ENCODE measurements around the gene STK11.

The STK11 gene

GRCh38 chr19:1205114-1206099, at the start of gene STK11:
Gene STK11 (plus strand): TSS chr19:1205778. CDS start chr19:1206914, 1,136 bp downstream.
- peak; percentile 97 for TF ChIP-seq ZBTB7A (IDR thresholded peaks at IDR 0.05; ENCODE audit: low read depth)
- peak; percentile 59 for TF ChIP-seq FOXM1 (IDR thresholded peaks at IDR 0.05; ENCODE audit: borderline replicate concordance, low read depth)
- TF ChIP-seq TAF1 (IDR thresholded peaks at IDR 0.05; ENCODE audit: low read depth), result peak; percentile 88
- TF ChIP-seq CREB1 (IDR thresholded peaks at IDR 0.05; ENCODE audit: low read depth), result no peak
- TF ChIP-seq TCF12 (IDR thresholded peaks at IDR 0.05; ENCODE audit: low read depth), result no peak; the same call in 1 of the 2 replicates
- TF ChIP-seq TEAD4 (IDR thresholded peaks at IDR 0.05), result 0 out of 2 replicates have a peak, but pooled peaks have one; percentile 6
- TF ChIP-seq YY1 (IDR thresholded peaks at IDR 0.05; ENCODE audit: low read depth), result peak; percentile 96
- no peak for TF ChIP-seq NFIC (IDR thresholded peaks at IDR 0.05)
- TF ChIP-seq EGR1 (IDR thresholded peaks at IDR 0.05), result no peak
- peak; percentile 72 for TF ChIP-seq MAX (IDR thresholded peaks at IDR 0.05)

GRCh38 chr19:1156305-1156801, 49.2 kb upstream of the STK11 start:
- TF ChIP-seq USF1 (IDR thresholded peaks at IDR 0.05), result no peak
- no peak for TF ChIP-seq ZBTB7A (IDR thresholded peaks at IDR 0.05; ENCODE audit: low read depth)
- TF ChIP-seq CEBPB (IDR thresholded peaks at IDR 0.05), result no peak
- TF ChIP-seq MAX (IDR thresholded peaks at IDR 0.05), result no peak
- TF ChIP-seq CREB1 (IDR thresholded peaks at IDR 0.05; ENCODE audit: low read depth), result no peak
- no peak for TF ChIP-seq TCF12 (IDR thresholded peaks at IDR 0.05; ENCODE audit: low read depth)
- no peak for TF ChIP-seq RAD21 (IDR thresholded peaks at IDR 0.05; ENCODE audit: low read depth)
- TF ChIP-seq FOXM1 (IDR thresholded peaks at IDR 0.05; ENCODE audit: borderline replicate concordance, low read depth), result no peak
- TF ChIP-seq EGR1 (IDR thresholded peaks at IDR 0.05), result no peak
- TF ChIP-seq TAF1 (IDR thresholded peaks at IDR 0.05; ENCODE audit: low read depth), result no peak
- no peak for TF ChIP-seq TEAD4 (IDR thresholded peaks at IDR 0.05)

- TF ChIP-seq ZBTB7A (IDR thresholded peaks at IDR 0.05; ENCODE audit: low read depth) (peak; percentile 21; the same call in 1 of the 2 replicates), RAD21 (IDR thresholded peaks at IDR 0.05; ENCODE audit: low read depth) (no peak)
These were observed 48.6 kb upstream of the STK11 start for GRCh38 chr19:1156830-1157615.

GRCh38 chr19:1157931-1158884, 47.4 kb upstream of the STK11 start:
- TF ChIP-seq EGR1 (IDR thresholded peaks at IDR 0.05) (no peak), TEAD4 (IDR thresholded peaks at IDR 0.05) (no peak), FOXM1 (IDR thresholded peaks at IDR 0.05; ENCODE audit: borderline replicate concordance, low read depth) (no peak), MAX (IDR thresholded peaks at IDR 0.05) (no peak), CREB1 (IDR thresholded peaks at IDR 0.05; ENCODE audit: low read depth) (no peak), NFIC (IDR thresholded peaks at IDR 0.05) (no peak), CEBPB (IDR thresholded peaks at IDR 0.05) (no peak), REST (IDR thresholded peaks at IDR 0.05; ENCODE audit: low read depth) (no peak), USF1 (IDR thresholded peaks at IDR 0.05) (no peak), RAD21 (IDR thresholded peaks at IDR 0.05; ENCODE audit: low read depth) (no peak), TCF12 (IDR thresholded peaks at IDR 0.05; ENCODE audit: low read depth) (no peak), TAF1 (IDR thresholded peaks at IDR 0.05; ENCODE audit: low read depth) (no peak), ZBTB7A (IDR thresholded peaks at IDR 0.05; ENCODE audit: low read depth) (no peak), EP300 (IDR thresholded peaks at IDR 0.05; ENCODE audit: borderline replicate concordance) (no peak), YY1 (IDR thresholded peaks at IDR 0.05; ENCODE audit: low read depth) (no peak)

- no peak for TF ChIP-seq ZBTB7A (IDR thresholded peaks at IDR 0.05; ENCODE audit: low read depth)
- TF ChIP-seq REST (IDR thresholded peaks at IDR 0.05; ENCODE audit: low read depth), result no peak
- TF ChIP-seq USF1 (IDR thresholded peaks at IDR 0.05), result no peak
- no peak for TF ChIP-seq TEAD4 (IDR thresholded peaks at IDR 0.05)
- no peak for TF ChIP-seq EP300 (IDR thresholded peaks at IDR 0.05; ENCODE audit: borderline replicate concordance)
- TF ChIP-seq TCF12 (IDR thresholded peaks at IDR 0.05; ENCODE audit: low read depth), result no peak
- TF ChIP-seq CREB1 (IDR thresholded peaks at IDR 0.05; ENCODE audit: low read depth), result no peak
- no peak for TF ChIP-seq MAX (IDR thresholded peaks at IDR 0.05)
- TF ChIP-seq FOXM1 (IDR thresholded peaks at IDR 0.05; ENCODE audit: borderline replicate concordance, low read depth), result no peak
- no peak for TF ChIP-seq EGR1 (IDR thresholded peaks at IDR 0.05)
- no peak for TF ChIP-seq YY1 (IDR thresholded peaks at IDR 0.05; ENCODE audit: low read depth)
- no peak for TF ChIP-seq NFIC (IDR thresholded peaks at IDR 0.05)
- no peak for TF ChIP-seq RAD21 (IDR thresholded peaks at IDR 0.05; ENCODE audit: low read depth)
- no peak for TF ChIP-seq TAF1 (IDR thresholded peaks at IDR 0.05; ENCODE audit: low read depth)
- no peak for TF ChIP-seq CEBPB (IDR thresholded peaks at IDR 0.05)
These were observed 46.6 kb upstream of the STK11 start for GRCh38 chr19:1158885-1159448.

Data from Ishikawa (cell line).